CD4-positive, alpha-beta T cell treated with Interleukin-12 subunit alpha and Interleukin-12 subunit beta, for 1 hour (primary cell): ENCODE measurements around the gene INO80D.
"Not testable (repeated sequence)": the region's sequence is repeated elsewhere in the genome, so short reads cannot be mapped to it uniquely, and the experiment has no call there.

Source experiments
- DNase-seq: peaks from one replicate; pipeline ENCODE4 v3.0.0-alpha.2; 2020

Gene INO80D, protein sequence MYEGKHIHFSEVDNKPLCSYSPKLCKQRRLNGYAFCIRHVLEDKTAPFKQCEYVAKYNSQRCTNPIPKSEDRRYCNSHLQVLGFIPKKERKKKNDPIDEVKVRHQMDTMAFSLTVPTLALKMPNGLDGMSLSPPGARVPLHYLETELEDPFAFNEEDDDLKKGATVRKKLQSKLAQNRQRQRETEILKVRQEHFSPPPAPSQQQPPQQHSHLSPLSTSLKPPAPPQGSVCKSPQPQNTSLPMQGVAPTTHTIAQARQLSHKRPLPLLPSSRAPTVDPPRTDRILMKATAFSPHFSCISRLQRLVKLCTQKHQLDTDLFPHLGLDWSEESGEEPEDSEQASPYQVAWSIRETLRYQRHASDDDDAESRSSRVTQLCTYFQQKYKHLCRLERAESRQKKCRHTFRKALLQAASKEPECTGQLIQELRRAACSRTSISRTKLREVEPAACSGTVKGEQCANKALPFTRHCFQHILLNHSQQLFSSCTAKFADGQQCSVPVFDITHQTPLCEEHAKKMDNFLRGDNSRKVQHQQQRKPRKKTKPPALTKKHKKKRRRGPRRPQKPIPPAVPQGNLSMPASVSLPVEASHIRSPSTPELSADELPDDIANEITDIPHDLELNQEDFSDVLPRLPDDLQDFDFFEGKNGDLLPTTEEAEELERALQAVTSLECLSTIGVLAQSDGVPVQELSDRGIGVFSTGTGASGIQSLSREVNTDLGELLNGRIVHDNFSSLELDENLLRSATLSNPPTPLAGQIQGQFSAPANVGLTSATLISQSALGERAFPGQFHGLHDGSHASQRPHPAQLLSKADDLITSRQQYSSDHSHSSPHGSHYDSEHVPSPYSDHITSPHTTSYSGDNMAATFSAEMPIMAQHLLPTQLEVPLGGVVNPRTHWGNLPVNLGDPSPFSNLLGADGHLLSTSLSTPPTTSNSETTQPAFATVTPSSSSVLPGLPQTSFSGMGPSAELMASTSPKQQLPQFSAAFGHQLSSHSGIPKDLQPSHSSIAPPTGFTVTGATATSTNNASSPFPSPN

DNA sequence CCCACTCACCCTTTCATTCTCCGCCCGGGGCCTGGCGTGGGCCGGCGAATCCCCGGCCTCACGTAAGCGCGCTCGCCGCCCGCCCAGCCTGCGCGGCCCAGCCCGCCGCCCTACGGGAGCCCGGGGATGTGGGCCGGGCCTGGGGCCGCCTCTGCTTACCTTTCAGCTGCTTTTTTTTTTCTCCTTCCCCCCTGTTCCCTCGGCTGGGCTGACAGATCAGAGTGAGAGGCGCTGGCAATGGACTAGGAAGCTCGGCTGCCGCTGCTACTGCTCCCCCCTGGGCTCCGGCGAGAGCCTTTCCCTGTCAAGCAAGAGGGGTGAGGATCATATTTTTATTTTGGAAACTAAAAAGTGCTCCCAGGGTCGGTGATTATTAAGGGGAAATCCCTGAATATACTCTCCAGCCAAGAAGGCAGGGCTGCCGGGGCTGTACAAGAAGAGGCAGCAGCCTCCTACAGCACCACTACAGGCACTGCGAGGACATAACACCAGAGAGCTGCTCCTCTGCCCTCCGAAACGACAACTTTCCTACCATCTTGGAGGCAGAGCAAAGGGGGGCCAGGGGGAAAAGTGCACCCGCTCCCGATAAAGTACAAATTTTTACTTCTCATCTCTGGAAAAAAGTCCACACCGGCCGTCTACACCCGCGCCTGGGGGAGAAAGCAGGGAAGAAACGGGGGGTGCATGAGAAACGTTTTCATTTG is at the start of gene INO80D:
TSS of gene INO80D (minus strand) at position 433 of the 704 bp plus-strand sequence. CDS start 23,158 bp downstream, outside the sequence.
- DNase-seq: peak; percentile 87

DNA sequence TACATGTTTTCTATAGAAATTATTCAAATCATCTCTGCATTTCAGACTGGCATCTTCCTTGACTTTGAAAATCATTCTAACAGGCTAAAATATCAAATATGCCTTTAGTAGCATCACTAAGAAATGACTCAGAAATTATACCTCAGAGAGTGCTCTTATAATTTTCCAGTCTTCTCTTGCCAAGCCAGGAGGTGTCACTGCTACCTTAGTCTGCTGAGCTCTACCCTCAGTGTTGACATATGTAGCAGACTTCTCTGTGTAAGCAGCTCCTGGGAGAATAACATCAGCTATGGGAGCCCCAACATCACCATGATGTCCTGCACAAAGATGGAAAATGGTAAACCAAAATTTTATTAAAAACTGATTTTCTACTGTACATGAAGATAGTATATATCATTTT is 41.7 kb upstream of the INO80D start:
- no peak for DNase-seq

GRCh38 chr2:206125901-206126300 is 39.9 kb upstream of the INO80D start:
- no peak for DNase-seq

GRCh38 chr2:206122569-206122968 is 36.6 kb upstream of the INO80D start:
- DNase-seq: not testable (repeated sequence)

DNA sequence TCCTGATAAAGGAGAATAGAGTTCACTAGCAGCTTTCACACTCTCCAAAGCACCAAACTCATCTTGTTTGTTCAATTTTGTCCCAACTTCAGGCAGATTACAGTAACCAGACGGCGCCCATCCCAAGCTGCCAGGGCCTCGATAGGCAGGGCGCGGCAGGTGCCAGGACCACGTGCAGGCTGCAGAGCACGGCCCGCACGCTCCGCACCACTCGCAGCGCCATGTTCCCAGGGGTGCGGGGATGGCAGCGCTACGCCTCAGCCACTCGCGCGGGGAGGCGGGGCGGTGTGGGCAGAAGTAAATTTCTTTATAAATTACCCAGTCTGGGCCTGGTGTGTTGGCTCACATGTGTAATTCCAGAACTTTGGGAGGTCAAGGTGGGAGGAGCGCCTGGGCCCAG is 30.3 kb upstream of the INO80D start:
- DNase-seq: no peak

DNA sequence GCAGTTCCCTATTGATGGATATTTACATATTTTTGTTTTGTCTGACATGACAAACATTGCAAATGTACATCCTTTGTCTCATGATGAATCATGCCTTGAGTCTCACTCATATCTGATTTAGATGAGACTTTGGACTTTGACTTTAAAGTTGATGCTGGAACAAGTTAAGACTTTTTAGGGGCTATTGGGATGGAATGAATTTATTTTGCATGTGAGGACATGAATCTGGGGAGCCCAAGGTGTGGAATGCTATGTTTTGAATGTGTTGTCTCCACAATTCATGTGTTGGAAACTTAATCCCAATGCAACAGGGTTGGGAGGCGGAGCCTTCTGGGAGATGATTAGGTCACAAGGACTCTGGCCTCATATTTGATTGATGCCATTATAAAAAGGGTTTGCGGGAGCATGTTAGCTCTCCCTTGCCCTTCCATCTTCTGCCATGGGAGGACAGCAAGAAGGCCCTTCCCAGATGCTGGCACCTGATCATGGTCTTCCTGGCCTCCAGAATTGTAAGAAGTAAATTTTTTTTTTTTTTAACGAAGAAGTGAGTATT is 29.1 kb upstream of the INO80D start:
- no peak for DNase-seq

DNA sequence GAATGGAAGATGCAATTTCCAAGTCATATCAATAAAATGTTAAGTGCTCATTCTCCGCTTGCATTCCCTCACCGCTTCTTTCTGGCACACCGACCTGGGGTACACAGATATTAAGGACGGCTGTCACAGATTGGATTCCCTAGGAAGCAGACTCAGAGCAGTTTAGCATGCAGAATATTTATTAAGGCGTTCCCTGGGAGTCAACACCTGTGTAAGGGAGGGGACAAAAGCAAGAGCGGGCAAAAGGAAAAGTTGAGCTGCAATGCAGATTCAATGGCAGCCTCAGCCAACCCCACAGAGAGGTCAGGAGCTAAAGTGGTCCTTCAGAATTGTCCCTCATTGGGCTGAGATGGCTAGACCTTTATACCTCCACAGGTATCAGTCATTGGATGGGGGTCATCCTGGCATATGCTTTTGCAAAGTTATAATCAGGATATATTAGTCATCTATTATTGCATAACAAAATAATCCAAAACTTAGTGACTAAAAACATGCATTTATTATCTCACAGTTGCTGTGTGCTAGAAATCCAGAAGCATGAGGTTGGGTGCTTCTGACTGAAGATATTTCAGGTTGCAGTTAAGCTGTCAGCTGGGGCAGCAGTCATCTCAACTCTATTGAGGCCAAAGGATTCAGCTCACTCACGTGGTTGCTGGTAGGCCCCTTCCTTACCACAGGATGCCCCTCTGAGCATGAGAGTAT is 27.0 kb upstream of the INO80D start:
- DNase-seq: no peak

DNA sequence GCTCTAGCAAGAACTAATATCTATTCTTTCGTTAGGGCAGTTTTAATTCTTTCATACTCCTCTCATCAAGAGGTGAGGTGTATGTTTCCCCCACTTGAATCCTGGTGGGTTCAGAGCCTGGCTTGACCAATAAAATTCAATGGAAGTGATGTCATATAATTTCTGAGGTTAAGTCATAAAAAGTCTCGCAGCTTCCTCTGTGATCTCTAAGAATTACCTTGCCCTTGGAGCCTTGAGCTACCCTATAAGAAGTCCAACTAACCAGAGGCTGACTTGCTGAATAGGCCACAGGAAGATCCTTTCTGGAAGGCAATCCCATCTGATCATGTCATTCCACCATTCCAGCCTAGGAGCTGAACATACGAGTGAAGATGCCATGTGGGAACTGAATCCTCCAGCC is 26.1 kb upstream of the INO80D start:
- DNase-seq: no peak

DNA sequence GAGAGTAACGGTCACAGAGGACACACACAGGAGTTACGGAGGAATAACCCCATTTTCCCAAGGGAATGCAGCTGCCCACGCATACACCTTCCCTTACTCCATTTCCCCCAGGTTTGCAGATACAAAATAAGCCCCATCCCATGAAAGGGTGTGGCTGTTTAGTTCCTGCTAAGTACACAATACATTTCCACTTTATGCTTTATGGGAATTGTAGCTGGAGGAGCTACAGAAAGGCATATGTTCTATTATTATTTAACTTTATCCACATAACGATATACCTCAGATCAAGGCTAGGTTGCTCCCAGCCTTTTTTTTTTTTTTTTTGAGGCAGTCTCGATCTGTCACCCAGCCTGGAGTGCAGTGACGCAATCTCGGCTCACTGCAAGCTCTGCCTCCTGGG is 22.7 kb upstream of the INO80D start:
- DNase-seq: no peak

GRCh38 chr2:206105541-206105940 is 19.6 kb upstream of the INO80D start:
- DNase-seq: no peak

GRCh38 chr2:206105038-206105437 is 19.1 kb upstream of the INO80D start:
- no peak for DNase-seq

DNA sequence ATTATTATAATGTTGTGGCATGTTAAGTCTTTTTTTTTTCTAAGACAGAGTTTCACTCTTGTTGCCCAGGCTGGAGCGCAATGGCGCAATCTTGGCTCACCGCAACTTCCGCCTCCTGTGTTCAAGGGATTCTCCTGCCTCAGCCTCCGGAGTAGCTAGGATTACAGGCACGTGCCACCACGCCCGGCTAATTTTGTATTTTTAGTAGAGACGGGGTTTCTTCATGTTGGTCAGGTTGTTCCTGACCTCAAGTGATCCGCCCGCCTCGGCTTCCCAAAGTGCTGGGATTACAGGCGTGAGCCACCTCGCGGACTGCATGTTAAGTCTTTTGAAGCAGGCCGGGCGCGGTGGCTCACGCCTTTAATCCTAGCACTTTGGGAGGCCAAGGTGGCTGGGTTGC is 12.9 kb upstream of the INO80D start:
- not testable (repeated sequence) for DNase-seq

DNA sequence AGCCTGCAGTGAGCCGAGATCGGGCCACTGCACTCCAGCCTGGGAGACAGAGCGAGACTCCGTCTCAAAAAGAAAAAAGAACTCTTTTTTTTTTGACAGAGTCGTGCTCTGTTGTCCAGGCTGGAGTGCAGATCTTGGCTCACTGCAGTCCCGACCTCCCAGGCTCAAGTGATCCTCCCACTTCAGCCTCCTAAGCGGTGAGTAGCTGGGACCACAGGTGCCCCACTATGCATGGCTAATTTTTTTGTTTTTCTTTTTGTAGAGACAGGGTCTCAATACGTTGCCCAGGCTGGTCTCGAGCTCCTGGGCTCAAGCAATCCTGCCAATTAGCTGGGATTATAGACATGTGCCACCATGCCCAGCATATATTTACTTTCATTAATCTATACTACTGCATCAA is 12.5 kb upstream of the INO80D start:
- no peak for DNase-seq

DNA sequence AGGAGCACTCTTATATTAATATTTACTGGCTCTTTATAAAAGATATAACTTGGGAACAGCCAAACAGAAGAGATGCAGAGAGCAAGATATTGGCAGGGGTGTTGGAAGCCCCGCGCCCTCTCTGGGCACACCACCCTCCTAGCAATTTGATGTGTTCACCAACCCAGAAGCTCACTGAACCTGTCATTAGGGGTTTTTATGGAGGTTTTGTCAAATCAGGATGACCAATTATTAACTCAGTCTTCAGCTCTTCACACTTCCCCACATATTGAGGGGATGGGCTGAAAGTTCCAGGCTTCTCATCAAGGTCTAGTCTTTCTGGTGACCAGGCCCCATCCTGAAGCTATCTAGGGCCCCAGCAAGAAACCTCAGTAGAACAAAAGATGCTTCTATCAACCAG is 10.9 kb upstream of the INO80D start:
- no peak for DNase-seq

GRCh38 chr2:206095536-206096332 is 9.8 kb upstream of the INO80D start:
- DNase-seq: no peak

DNA sequence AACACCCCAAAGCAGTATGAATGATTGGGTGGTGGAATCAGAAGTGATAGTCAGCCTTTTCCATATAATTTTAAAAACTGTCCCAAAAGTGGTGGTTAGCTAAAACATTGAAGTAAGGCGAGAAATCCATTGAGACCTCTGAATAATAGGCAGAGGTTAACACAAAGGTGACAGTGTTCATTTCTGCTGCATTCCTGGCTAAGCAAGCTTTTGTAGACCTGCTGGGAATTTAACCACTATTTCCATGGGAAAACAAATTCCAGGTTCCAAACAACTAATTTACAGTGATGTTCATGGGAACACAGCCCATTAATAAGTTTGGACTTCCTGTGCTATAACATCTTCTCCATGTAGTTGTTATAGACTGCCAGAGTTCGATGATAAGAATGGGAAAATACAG is 6.3 kb upstream of the INO80D start:
- DNase-seq: no peak

GRCh38 chr2:206088248-206088647 is 2.3 kb upstream of the INO80D start:
- DNase-seq: no peak

DNA sequence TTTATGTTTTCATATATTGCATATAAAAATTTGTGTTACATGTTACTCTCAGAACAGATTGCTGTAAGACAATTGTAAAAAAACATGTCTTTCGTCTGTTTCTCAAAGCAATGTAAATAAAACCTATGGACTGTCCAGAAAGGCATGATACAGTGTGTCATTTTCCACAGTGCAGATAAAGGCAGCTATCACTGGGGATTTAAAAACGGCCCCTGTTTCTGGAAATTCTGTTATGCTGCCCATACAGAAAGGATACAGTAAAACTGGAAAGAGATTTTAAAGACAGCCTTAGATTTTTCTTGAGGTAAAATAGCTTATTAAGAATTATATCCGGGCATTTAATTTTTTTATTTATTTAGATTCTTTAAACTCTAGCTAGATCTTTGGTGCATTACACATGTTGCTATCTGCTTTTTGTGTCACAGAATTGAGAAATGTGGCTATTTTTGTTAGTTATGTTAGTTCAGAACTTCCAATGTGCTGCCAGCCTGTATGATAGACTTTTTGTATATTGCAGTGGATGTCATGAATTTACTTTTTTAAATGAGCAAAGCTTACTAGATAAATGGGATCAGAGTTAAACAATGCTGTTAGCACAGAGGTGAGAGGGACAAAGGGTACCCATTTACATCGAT is 859 bp upstream of the INO80D start:
- no peak for DNase-seq

- DNase-seq: peak; percentile 56
Observed at GRCh38 chr2:206084870-206085741, 868 bp downstream of the INO80D start.

- peak; percentile 28 for DNase-seq
Observed at GRCh38 chr2:206084439-206084869, 1.5 kb downstream of the INO80D start.
